GM19240 (cell line): Measurements from ENCODE around the gene PBXIP1.
A peak's percentile ranks its signal among the peaks of the same experiment; 100 is the strongest.
"Not testable (repeated sequence)": the region's sequence is repeated elsewhere in the genome, so short reads cannot be mapped to it uniquely, and the experiment has no call there.

Experiments used
- DNase-seq: peaks from one replicate; pipeline ENCODE4 v3.0.0; 2011; ENCODE audit warnings: low spot score; ENCODE audit not compliant: insufficient read length

Gene PBXIP1

DNA sequence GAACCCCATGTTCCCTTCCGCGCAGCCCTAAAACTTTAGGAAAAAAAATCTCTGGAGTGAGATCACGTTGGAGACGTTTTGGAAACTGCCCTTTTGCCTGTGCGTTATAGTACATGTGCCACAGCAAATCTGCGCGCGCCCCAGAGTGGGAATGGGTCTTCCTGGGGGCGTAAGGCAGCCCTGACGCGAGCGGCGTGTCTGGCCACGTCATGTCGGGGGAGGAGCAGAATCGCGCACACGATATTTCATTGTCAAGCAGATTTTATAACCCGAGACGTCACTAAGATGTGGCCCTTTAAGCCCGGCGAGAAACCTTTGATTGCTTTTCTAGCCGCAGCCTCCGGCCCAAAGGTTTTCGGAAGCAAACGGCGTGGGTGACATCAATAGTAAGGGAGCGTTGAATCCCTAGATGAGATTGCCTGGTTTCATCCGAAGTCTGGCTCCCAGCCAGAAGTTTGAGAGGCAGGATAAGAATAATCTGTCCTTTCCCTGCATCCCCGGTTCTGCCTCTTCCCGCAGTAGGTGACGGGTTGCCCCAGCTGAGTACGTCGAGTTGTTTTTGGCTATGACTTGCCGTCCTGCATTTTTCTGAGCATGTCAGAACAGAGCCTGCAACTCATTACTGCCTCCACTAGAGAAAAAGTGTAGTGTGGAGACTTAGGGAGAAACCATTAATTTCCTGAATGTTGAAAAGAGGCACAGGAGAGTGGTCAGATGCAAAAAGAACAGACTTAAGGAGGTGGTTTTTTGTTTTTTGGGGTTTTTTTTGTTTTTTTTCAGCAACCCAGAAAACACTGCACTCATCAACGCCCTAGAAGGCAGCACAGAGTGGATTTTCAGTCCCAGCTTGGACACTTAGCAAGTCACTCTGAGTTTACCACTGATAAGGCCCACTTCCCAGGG lies 18.6 kb downstream of the PBXIP1 start:
- peak; percentile 61 for DNase-seq

DNA sequence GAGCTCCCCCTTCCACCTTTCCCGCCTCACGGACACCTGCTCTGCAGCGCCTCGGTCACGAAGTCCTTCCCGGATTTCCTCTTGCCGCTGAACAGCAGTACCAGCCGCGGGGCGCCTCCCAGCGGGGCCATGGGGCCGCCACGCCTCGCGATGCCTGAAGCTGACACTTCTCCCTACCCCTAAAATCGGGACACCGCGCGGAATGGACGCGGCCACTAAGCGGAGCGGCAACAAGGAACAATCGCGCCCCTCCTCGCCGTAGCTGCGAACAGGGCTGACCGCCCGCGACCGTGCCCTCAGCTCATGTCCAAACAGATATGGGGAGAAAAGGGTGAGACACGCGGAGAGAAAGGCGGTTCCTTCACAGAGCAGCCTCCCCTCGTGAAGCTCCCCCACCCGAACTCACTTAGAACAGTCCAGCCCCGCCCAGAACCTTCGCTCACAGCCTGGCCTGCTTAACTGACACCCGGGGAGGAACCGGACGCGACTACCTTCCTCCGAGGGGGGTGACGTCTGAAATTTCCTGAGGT lies 19.3 kb downstream of the PBXIP1 start, which contains the start of gene PMVK:
TSS of gene PMVK (minus strand) at position 165 of the 530 bp plus-strand sequence. CDS start at position 131, 34 bp downstream.
- DNase-seq, result peak; percentile 77

DNA sequence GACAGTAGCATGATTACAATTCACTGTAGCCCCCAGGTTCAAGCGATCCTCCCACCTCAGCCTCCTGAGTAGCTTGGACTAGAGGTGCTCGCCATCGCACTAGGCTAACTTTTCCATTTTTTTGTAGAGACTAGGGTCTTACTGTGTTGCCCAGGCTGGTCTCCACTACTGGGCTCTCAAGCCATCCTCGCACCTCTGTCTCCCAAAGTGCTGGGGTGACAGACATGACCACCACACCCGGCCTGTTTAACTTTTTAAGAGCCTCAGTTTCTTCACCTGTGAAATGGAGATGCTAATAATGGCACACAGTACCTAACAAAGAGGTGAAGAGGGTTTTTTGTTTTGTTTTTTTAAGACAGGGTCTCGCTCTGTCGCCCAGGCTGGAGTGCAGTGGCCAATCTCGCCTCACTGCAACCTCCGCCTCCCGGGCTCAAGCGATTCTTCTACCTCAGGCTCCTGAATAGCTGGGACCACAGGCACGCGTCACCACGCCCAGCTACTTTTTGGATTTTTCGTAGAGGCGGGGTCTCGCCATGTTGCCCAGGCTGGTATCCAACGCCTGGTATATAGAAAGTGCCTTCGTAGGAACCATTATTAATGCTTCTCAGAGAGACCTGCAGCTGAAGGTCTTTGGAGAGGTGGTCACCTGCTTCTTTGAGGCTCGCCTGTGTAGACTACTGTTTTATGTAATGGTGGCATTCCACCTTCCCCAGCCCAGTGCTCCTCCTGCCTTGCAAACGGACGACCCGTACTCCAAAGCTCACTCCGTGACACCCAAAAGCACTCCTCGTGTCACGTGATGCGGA lies 19.9 kb downstream of the PBXIP1 start:
- DNase-seq, result no peak

DNA sequence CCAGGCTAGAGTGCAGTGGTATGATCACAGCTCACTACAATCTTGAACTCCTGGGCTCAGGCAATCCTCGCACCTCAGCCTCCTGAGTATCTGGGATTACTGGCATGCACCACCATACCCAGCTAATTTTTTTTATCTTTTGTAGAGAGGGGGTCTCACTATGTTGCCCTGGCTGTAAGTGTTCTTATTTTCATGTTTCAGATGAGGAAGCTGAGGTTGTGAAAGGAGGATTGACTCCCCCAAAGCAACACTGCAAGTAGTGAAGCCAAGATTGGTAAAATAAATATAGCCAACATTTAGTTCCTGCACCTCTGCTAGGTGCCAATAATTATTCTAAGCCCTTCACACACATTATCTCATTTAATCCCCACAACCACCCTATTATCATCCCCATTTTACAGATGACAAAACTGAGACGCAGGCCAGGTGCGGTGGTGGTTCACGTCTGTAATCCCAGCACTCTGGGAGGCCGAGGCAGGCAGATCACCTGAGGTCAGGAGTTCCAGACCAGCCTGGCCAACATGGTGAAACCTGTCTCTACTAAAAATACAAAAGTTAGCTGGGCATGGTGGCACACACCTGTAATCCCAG lies 21.4 kb downstream of the PBXIP1 start:
- DNase-seq, result no peak

DNA sequence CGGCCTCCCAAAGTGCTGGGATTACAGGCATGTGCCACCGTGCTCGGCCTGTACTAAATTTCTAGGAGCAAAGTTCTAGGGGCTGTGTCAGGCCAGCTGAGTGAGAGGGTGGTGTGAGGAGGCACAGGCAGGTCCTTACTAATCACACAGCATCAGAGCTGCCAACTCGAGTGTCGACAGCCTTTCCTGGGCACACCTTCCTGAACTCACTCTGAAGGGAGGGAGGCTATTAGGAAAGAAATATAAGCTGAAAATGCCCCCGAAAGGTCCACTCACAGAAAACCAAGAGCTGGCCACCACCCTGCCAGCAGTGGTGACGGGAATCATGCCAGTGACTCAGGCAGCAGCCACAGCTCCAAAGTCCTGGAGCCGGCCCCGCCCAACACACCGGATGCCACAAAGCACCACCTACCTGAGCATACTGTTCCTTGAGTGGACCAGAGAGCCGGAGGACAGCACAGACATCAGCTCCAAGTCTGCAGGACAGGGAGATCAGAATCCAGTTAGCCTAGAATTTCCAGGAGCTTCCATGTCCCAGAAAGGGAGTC lies 23.9 kb downstream of the PBXIP1 start:
- no peak for DNase-seq

DNA sequence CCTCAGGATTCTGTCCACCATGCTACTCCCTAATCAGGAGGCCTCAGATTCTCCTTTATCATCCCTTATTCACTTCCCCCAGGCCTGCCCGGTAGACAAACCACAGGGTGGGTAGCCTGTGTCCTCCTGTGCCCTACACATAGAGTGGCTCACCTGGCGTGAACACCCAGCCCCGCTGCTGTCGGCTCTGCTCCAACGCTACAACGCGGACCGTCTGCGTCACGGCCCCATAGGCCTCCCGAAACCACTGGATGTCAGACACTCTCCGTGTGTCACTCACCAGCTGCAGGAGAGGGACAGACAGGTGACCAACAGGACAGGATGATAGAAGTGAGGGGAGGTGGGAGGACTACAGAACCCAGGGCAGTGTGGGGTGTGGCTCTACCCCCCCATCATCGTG lies 29.7 kb downstream of the PBXIP1 start:
- no peak for DNase-seq

DNA sequence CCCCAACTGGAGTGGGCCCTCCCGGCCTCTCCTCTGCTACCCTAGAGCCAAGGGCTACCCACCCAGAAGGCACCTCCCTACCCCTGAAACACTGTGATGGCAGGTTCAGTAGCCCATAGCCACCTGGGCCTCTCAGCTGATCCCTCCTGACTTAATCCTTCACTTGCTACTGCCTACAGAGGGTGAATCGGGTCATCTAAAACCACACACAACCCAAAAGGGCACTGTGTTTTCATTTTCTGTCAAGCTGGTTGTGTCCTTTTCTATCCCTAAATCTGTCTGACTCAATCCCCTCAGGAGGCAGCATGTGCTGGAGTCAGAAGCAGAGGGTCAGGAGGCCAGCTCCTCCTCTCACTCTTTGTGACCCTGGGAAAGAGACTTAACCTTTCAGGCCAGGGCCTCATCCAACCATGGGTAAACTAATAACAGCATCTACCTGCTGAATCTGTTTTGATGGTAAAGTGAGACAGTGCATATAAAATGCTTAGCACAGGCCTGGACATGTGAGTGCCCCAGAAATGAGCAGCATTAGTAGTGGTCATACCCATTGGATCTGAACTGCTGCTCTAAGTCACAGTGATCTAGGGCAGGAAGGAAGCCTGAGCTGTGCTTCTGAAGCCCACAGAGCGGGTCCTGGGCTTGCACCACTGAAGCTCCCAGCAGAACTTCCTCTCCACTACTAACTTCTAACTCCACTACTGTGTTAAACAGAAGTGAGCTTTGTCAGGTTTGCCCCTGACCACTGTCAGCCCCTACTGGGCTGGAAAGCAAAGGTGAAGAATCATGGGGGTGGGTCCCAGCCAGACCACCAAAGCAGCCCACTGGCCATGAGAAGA lies 30.3 kb downstream of the PBXIP1 start:
- no peak for DNase-seq

DNA sequence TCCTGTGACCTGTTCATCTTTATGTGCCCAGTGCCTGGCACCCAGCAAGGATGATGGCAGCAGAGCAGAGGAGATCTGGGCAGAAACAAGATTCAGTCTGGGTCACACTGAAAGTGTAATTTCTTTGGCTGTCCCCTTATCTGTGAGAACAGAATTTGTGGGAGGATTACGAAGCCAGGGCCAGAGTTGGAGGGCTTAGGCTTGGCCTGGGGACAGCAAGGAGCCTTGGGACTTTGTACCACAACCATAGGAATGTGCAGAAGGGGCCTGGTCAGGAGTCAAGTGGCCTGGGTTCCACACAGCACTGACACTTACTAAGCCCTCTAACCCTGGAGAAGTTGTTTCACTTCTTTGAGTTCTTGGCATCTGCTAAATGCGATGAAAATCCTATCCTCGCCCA lies 32.2 kb downstream of the PBXIP1 start:
- no peak for DNase-seq

DNA sequence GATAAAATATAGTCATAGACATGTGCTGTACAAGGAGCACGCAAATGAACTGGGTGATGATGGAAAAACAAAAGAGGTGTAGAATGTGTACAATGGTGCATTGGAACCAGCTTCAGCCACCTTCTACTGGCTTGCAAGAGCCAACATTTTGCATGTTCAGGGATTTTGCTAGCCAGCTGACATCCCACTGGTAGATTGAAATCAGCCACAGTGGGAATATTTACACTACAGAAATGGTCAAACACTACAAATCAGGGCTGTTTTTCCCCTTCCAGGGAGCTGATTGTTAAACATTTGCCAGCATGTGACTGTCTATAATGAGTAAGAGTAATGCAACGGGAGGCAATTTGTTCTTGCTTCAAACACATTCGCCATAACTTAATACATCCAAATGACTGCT lies 42.6 kb downstream of the PBXIP1 start:
- no peak for DNase-seq

DNA sequence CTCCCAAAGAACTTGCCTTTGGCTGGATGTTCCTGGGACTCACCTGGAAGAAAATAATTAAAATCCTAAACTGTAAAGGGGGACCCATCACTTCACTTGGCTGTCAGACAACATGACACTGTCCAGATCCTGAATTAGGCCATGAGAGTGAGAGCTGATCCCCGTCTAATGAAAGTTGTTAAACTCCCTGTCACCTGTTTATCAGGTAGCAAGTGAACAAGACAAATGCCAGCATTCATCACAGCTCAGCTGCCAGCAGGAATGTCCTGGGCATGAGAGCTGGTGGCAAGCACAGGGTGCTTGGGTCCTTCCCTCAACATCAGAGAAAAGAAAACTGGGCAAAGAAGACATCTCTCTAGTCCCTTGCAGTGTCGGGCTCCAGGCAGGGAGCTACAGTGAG lies 43.1 kb downstream of the PBXIP1 start:
- no peak for DNase-seq

DNA sequence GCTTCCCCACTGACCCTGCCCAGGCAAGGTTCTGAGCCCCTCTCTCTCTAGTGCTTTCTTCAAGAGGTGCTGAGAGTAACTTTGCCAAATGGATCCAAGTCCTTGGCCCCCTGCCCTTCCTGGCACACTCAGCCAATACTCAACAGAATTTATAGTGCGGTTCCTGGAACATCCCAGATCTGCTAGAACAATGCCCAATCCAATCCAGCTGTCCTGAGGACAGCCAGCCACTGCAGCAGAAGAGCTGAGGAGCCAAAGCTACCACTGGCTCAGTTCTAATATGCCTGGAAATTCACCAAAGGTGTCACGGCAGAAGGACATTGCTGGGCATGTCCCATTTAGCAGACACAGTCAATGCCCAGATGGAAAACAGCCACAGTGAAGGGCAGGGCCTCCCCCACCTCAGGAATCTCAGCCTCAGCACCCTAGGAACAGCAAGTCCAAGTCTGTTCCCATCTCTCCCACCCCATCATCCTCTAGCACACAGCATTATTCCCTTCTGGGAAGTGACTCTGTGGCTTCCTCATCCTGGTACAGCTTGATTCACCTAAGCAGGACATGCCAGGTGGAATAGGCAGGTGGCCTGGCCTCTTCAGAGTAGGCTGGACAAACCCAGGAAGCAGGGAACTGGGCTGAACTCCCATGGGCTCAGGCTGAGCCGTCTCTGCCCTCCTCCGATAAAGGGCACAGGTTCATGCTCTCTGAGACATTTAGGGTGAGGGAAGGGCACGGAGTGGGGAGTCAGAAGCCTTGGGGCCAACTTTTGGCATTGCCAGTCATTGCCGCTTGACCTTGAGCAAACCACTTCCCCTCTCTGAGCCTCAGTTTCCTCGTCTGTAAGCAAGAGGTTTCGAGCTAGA lies 44.0 kb downstream of the PBXIP1 start:
- no peak for DNase-seq

DNA sequence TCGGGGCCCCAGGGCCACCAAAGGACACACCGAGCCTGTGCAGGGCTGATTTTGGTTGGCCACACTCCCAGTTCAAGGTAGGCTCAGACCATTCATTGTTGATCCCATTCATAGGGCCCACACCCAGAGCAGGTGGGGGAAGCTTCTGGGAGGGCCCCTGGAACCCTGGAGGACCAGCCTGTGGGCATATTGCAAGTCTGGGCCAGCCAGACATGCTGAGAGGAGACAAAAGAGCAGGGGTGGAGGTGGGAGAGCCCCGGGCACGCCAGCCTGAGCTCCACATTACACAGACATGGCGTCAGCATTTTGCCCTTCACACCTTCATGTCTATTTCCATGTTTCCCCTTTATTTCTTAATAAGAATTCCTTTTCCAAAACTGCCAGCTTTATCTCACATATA lies 45.0 kb downstream of the PBXIP1 start:
- DNase-seq, result no peak

DNA sequence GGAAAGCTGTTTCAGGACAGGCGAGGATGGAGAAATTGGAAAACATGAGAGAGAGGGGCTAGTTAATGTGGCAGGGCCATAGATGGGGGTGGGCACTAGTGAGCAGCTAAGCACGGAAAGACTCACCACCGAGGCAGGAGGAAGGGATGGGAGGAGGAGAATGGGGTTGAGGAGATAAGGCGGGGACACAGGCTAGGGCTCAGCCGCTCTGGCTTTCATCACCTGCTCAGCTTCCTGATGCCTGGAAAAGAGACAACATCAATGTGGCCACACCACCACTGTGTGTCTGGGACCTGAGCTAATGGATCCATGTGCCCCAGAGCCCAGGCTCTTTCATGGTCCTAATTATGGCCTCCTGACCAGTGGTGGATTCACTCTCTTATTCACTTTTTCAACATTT lies 47.0 kb downstream of the PBXIP1 start:
- DNase-seq, result no peak

DNA sequence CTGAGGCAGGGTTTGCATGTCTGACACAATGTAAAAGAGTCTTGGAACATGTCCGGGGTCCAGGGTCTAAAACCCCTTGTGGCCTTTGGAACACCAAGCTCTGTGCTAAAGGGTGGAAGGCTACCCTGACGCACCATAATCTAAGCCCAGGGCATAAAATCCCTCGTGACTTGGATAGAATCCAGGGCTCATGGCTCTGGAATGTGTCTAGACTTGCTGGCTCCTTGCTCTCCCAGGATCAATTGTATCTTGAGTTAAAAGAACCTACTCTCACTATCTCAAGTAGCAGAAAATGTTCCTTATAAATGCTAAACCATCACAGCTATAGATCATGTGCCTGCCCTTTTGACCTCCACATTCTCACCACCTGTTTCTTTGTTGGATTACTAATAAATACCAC lies 47.8 kb downstream of the PBXIP1 start:
- not testable (repeated sequence) for DNase-seq

DNA sequence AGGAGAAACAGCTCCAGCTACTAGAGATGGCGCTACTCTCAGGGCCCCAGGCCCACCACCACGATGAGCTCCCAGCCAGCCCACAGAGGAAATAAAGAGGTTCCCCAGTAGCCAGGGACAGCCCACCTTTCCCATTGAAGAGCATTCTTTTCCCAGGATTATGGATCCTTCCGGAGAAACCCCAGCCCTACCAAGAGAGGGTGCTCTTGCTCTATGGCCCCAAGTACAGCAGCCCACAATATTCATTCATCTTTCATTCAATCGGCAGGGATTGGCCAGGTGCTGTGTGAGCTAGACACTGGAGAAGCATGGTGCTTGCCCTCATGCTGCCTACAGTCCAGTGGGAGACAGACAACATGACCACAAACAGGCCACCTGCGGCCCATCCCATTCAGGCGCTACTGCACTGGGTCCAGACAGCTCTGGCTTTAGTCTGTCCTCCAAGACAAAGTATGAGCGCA lies 49.2 kb downstream of the PBXIP1 start:
- DNase-seq, result no peak

DNA sequence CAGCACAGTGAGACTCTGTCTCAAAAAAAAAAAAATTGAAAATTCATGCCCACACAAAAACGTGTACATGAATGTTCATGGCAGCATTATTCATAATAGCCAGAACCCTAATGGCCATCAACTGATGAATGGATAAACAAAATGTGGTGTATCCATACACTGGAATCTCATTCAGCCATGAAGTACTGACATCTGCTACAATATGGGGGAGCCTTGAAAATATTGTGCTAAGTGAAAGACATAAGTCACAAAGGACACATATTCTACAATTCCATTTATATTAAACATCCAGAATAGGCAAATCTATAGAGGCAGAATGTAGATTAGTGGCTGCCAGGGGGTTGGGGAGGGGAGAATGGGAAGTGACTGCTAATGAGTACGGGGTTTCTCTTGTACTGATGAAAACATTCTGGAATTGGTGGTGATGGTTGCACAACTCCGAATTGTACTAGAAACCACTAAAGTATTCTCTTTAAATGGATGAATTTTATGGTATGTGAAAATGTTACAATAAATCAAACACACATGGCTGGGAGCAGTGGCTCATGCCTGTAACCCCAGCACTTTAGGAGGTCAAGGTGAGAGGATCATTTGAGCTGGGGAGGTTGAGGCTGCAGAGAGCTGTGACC lies 52.8 kb downstream of the PBXIP1 start:
- no peak for DNase-seq

DNA sequence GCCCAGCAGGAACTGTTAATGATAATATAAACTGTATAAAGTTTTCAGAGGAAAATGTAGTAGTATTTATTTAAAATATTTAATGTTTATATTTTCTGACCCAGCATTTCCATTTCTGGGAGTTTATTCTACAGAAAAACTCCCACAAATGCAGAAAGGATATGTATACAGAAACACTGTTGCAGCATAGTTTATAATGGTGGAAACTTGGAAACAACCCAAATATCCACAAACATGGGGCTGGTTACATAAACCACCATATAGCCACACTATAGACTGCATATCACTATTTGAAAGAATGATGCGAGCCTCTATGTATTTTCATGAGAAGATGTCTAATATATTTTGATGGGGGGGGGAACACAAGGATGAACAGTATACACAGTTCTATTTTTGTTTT lies 54.3 kb downstream of the PBXIP1 start:
- DNase-seq, result no peak

DNA sequence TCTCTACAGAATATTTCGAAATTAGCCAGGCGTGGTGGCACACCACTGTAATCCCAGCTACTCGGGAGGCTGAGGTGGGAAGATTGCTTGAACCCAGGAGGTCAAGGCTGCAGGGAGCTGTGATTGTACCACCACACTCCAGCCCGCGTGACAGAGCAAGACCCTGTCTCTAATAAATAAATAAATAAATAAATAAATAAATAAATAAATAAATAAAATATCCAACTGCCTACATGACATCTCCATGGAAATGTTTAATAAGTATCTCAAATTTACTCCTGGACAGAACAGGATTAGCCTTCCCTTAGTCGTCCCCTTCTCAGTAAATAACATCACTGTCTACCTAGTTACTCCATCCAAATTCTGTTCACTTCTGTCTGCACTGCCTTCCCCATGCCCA lies 56.9 kb downstream of the PBXIP1 start:
- no peak for DNase-seq

DNA sequence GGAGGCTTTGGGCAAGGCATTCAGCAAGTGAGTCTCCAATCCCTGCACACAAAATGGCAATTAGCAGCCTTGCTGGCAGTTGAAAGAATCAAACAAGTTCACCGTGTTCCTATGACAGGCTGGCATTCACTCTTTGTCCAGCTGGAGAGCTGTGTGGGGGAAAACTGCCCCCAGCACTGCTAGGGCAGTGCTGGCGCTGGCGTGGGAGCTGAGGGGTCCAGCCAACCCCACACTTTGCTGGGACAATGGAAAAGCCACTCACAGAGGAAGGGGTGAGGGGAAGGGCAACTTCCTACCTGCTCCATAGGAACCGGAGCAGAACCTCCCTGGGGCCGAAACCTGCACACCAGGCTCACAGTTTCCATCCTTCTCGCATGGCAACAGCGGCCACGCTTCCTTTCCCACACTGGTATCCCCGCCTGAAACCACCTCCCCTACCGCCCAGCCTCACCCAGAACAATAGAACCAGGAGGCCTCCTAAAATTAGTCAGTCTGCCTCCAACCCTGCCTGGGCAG lies 59.1 kb downstream of the PBXIP1 start:
- no peak for DNase-seq
